CD4-positive, alpha-beta T cell (primary cell): ENCODE results near the gene RGL1. TPM values are rescaled to one million over a fixed set of nuclear protein-coding genes. Genes with fewer than 3 reads are reported as not detected.
A peak's percentile ranks its signal among the peaks of the same experiment; 100 is the strongest.

Experiments used
- ATAC-seq: fragments of 200-7000 bp; cut with Tn5 transposase; one replicate; pipeline ENCODE4 v1.10.0; 2022; ENCODE audit warnings: mild to moderate bottlenecking; ENCODE audit not compliant: poor library complexity
- CTCF ChIA-PET: fragments of 350-600 bp; sonication (Branson Sonifier 250); formaldehyde crosslinking; loops from one replicate; lab custom pipeline; 2021; ENCODE audit warnings: antibody characterized with exemption, inconsistent platforms; lab: Charles Lee
- POLR2A ChIA-PET: fragments of 350-600 bp; sonication (Branson Sonifier 250); formaldehyde crosslinking; loops from one replicate; lab custom pipeline; 2021; ENCODE audit warnings: antibody characterized with exemption, inconsistent platforms; lab: Charles Lee
- DNase-seq, 14 experiments: peaks; one replicate each; pipeline ENCODE4 v3.0.0-alpha.2; 2013 to 2020; ENCODE audit warnings: mixed read lengths in 2 of 14
- H3K27ac ChIP-seq, 2 donors: one replicate each; pipeline versions ENCODE4 v1.5.1 to v1.7.0; 2013; ENCODE audit warnings: low read length in 2 of 2, low read depth in 1 of 2, mild to moderate bottlenecking in 1 of 2
- H3K27me3 ChIP-seq, 2 experiments: 1 replicate in 1 of 2; 2 replicates in 1 of 2; pipeline versions ENCODE4 v1.6.1 to v1.7.0; 2013; ENCODE audit warnings: low read length in 2 of 2, control low read depth in 1 of 2, mild to moderate bottlenecking in 1 of 2, moderate library complexity in 1 of 2; ENCODE audit not compliant: insufficient read depth in 2 of 2, control insufficient read depth in 1 of 2
- H3K36me3 ChIP-seq: one replicate; pipeline ENCODE4 v1.6.1; 2013; ENCODE audit warnings: low read length, control low read depth; ENCODE audit not compliant: insufficient read depth
- H3K4me1 ChIP-seq: one replicate; pipeline ENCODE4 v1.6.1; 2013; ENCODE audit warnings: low read length, control low read depth; ENCODE audit not compliant: insufficient read depth
- H3K4me3 ChIP-seq: one replicate; pipeline ENCODE4 v1.5.1; 2013; ENCODE audit warnings: mild to moderate bottlenecking, low read length, moderate library complexity
- H3K9me3 ChIP-seq, 2 experiments: 1 replicate in 1 of 2; 2 replicates in 1 of 2; pipeline versions ENCODE4 v1.6.1 to v1.7.0; 2013; ENCODE audit warnings: low read length in 2 of 2, mild to moderate bottlenecking in 2 of 2, control low read depth in 1 of 2, moderate library complexity in 1 of 2; ENCODE audit not compliant: control insufficient read depth in 1 of 2, insufficient read depth in 1 of 2
- H3K27ac Mint-ChIP-seq: one replicate; pipeline ENCODE4 v1.8.0; 2020; ENCODE audit warnings: mixed read lengths
- H3K27me3 Mint-ChIP-seq: one replicate; pipeline ENCODE4 v1.8.0; 2021; ENCODE audit warnings: mixed read lengths
- H3K36me3 Mint-ChIP-seq: one replicate; pipeline ENCODE4 v1.8.0; 2021; ENCODE audit warnings: low read depth, mixed read lengths
- H3K4me1 Mint-ChIP-seq: one replicate; pipeline ENCODE4 v1.8.0; 2021; ENCODE audit warnings: low read depth, mixed read lengths
- H3K4me3 Mint-ChIP-seq: one replicate; pipeline ENCODE4 v1.8.0; 2020; ENCODE audit warnings: mild to moderate bottlenecking, mixed read lengths
- H3K9me3 Mint-ChIP-seq: one replicate; pipeline ENCODE4 v1.8.0; 2020; ENCODE audit warnings: mixed read lengths
- intact Hi-C, 2 experiments: fragments of 100-400 bp; cut with DNase I in 1 of 2; cut with micrococcal nuclease in 1 of 2; formaldehyde crosslinking; loops; one replicate each; pipeline versions ENCODE4 v1.15.1 to v1.9.0; 2023 to 2025; cut with DNase I, micrococcal nuclease
- total RNA-seq, 174 experiments: library from RNA in 2 of 174; stranded (reverse) in 2 of 174; gene quantifications; one replicate each; pipeline ENCODE4 v1.2.3 and lab custom pipeline; 2021 to 2026
- TF ChIP-seq, protein P1 (sequence below): fragments of 200-600 bp; IDR thresholded peaks from one replicate; pipeline ENCODE4 v1.8.0; 2022; ENCODE audit warnings: antibody characterized with exemption, mild to moderate bottlenecking

RGL1 gene
- total RNA-seq, 2 experiments from 2014 or later = 1.2 to 1.8 TPM

DNA sequence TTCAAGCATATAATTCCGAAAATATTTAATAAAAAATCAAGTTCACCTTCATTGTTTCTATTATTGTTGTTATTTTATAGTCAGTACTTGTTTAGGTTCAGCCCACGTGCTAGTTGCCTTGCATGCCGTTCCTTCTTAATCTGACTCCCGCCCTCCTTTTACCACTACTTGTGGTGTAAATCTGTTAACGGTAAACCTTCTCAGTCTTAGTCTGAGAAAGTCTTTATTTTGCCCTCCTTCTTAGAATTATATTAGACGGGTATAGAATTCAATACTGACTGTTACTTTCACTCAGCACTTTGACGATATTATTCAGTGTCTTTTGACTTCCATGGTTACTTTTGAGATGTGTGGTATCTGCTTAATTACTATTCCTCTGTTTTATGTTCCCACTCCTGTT lies 104.8 kb downstream of the RGL1 start:
- TF ChIP-seq, protein P1, sequence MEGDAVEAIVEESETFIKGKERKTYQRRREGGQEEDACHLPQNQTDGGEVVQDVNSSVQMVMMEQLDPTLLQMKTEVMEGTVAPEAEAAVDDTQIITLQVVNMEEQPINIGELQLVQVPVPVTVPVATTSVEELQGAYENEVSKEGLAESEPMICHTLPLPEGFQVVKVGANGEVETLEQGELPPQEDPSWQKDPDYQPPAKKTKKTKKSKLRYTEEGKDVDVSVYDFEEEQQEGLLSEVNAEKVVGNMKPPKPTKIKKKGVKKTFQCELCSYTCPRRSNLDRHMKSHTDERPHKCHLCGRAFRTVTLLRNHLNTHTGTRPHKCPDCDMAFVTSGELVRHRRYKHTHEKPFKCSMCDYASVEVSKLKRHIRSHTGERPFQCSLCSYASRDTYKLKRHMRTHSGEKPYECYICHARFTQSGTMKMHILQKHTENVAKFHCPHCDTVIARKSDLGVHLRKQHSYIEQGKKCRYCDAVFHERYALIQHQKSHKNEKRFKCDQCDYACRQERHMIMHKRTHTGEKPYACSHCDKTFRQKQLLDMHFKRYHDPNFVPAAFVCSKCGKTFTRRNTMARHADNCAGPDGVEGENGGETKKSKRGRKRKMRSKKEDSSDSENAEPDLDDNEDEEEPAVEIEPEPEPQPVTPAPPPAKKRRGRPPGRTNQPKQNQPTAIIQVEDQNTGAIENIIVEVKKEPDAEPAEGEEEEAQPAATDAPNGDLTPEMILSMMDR = no peak
- POLR2A ChIA-PET = no interaction called here
- DNase-seq = no peak
- Mint-ChIP-seq H3K27me3 (no peaks in the 10 kb centered on the region), H3K36me3 (peaks cover 20% of the 10 kb centered on the region), H3K4me1 (no peaks in the 10 kb centered on the region), H3K27ac (no peak overlapping the region), H3K9me3 (no peaks in the 10 kb centered on the region), H3K4me3 (no peak overlapping the region)
- Histone ChIP-seq H3K36me3 (peaks cover 6% of the 10 kb centered on the region), H3K27me3 (no peaks in the 10 kb centered on the region), H3K4me3 (no peak overlapping the region), H3K27ac (no peak overlapping the region), H3K4me1 (no peaks in the 10 kb centered on the region), H3K9me3 (no peaks in the 10 kb centered on the region)
- no peak for ATAC-seq
- intact Hi-C loops = loop anchor here in 1 of 2 experiments (10.0 kb wide), 1 partner anchor 225 kb away; no protein-coding TSS in a partner anchor
- CTCF ChIA-PET = no interaction called here

DNA sequence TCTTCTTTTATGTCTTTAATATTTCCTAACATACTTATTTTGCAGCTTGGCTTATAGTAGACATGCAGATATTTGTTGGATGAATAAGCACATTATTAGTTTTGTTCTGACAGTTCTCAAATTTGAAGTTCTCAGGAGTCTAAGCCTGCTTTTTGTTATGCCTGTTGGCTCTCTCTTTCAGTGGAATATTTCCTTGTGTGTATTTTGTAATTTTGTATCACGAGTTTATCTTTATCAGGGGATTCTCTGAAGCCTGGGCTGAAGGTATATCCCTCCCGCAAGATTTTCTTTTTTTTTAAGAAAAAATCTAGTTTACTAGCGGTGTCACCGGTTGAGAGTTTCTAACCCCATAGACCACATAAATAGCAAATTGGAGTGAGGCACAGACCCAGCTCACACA lies 105.9 kb downstream of the RGL1 start:
- no peaks in the 10 kb centered on the region for H3K27me3 ChIP-seq
- Mint-ChIP-seq H3K4me1 (peaks cover 4% of the 10 kb centered on the region), H3K27me3 (no peaks in the 10 kb centered on the region), H3K9me3 (no peaks in the 10 kb centered on the region), H3K4me3 (no peak overlapping the region), H3K27ac (no peak overlapping the region), H3K36me3 (peaks cover 15% of the 10 kb centered on the region)
- no peak for ATAC-seq
- no peak overlapping the region for H3K27ac ChIP-seq
- intact Hi-C loops = loop anchor here in 1 of 2 experiments (10.0 kb wide), 1 partner anchor 226 kb away; no protein-coding TSS in a partner anchor
- H3K4me1 ChIP-seq = peaks cover 3% of the 10 kb centered on the region
- ChIA-PET POLR2A (no interaction called here), CTCF (no interaction called here)
- no peak for DNase-seq
- no peaks in the 10 kb centered on the region for H3K9me3 ChIP-seq
- TF ChIP-seq, protein P1 = no peak
- peaks cover 3% of the 10 kb centered on the region for H3K36me3 ChIP-seq
- no peak overlapping the region for H3K4me3 ChIP-seq

DNA sequence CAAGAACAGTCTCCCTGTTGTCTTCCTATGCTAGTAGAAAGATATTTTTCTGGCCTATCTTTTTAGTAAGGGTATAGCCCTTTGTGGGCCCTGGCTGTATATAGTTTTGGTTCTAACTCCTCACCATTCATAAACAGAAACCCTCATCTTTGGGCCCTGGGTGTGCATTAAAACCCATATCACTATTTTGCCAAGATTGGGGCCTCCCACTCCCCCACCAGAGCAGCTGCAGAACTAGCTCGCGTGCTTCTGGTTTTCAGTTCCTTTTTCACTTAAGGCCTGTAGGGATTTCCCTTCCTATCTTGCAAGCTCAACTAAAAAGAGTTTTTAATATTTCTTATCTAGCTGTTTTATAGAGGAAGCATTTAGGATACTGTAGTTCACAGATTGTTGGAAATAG lies 106.4 kb downstream of the RGL1 start:
- CTCF ChIA-PET = no interaction called here

More for the DNA sequence above, 106.4 kb downstream of the RGL1 start:
- no peak overlapping the region for H3K4me3 ChIP-seq
- H3K27ac ChIP-seq = no peak overlapping the region
- peak in 2 of 14 experiments; percentile 40 to 56 for DNase-seq
- POLR2A ChIA-PET = no interaction called here
- H3K4me1 ChIP-seq = peaks cover 8% of the 10 kb centered on the region
- TF ChIP-seq, protein P1 = no peak
- H3K4me3 Mint-ChIP-seq = no peak overlapping the region
- ATAC-seq = no peak
- peaks cover 15% of the 10 kb centered on the region for H3K36me3 Mint-ChIP-seq
- no peaks in the 10 kb centered on the region for H3K9me3 ChIP-seq
- intact Hi-C loops = loop anchor here in 1 of 2 experiments (10.0 kb wide), 1 partner anchor 226 kb away; no protein-coding TSS in a partner anchor
- H3K27me3 ChIP-seq = no peaks in the 10 kb centered on the region
- peaks cover 9% of the 10 kb centered on the region for H3K4me1 Mint-ChIP-seq
- no peaks in the 10 kb centered on the region for H3K9me3 Mint-ChIP-seq
- peaks cover 2% of the 10 kb centered on the region for H3K36me3 ChIP-seq
- no peaks in the 10 kb centered on the region for H3K27me3 Mint-ChIP-seq
- no peak overlapping the region for H3K27ac Mint-ChIP-seq
